ENCODE data around the gene MYO10.
"Not testable (repeated sequence)": the region's sequence is repeated elsewhere in the genome, so short reads cannot be mapped to it uniquely, and the experiment has no call there.

MYO10 gene

GRCh38 chr5:16837305-16837704 lies 98.8 kb downstream of the MYO10 start:
- H3K4me3 ChIP-seq (replicated peaks; ENCODE audit: low read depth, low read length) = no peak overlapping the region
- DNase-seq (ENCODE audit: extremely low read depth, low read depth) = no peak
- TF ChIP-seq, protein P1, sequence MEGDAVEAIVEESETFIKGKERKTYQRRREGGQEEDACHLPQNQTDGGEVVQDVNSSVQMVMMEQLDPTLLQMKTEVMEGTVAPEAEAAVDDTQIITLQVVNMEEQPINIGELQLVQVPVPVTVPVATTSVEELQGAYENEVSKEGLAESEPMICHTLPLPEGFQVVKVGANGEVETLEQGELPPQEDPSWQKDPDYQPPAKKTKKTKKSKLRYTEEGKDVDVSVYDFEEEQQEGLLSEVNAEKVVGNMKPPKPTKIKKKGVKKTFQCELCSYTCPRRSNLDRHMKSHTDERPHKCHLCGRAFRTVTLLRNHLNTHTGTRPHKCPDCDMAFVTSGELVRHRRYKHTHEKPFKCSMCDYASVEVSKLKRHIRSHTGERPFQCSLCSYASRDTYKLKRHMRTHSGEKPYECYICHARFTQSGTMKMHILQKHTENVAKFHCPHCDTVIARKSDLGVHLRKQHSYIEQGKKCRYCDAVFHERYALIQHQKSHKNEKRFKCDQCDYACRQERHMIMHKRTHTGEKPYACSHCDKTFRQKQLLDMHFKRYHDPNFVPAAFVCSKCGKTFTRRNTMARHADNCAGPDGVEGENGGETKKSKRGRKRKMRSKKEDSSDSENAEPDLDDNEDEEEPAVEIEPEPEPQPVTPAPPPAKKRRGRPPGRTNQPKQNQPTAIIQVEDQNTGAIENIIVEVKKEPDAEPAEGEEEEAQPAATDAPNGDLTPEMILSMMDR (IDR thresholded peaks at IDR 0.05; ENCODE audit: low read depth, low read length, missing control alignments) = no peak

DNA sequence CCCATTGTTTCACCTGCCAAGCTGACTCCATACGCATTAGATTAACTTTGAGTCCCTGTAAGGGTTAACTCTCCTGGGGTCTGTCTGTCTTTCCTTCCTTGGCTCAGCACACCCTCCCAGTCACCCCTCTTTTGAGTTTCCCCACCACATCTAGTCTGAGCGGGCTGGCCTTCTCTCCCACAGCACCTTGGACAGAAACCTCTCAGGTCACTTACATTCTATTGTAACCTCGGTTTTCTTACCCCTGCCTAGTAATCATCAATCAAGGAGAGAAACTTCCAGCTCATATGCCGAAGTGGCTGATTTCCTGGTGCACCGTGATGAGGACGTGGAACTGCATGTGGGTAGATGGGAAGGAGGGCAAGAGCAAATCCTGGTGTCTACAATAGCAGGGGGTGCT lies 102.1 kb downstream of the MYO10 start:
- TF ChIP-seq, protein P1 (IDR thresholded peaks at IDR 0.05; ENCODE audit: low read depth, low read length, missing control alignments) = no peak

DNA sequence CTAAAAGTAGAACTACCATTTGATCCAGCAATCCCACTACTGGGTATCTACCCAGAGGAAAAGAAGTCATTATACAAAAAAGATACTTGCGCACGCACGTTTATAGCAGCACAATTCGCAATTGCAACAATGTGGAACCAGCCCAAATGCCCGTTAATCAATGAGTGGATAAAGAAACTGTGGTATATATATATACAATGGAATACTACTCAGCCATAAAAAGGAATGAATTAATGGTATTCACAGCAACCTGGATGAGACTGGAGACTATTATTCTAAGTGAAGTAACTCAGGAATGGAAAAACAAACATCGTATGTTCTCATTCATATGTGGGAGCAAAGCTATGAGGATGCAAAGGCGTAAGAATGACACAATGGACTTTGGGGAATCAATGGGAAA lies 104.8 kb downstream of the MYO10 start:
- H3K4me3 ChIP-seq (replicated peaks; ENCODE audit: low read depth, low read length); DNase-seq (ENCODE audit: extremely low read depth, low read depth): not testable (repeated sequence)

More for the DNA sequence above, 102.1 kb downstream of the MYO10 start:
- DNase-seq (ENCODE audit: extremely low read depth, low read depth) = no peak
- H3K4me3 ChIP-seq (replicated peaks; ENCODE audit: low read depth, low read length) = no peak overlapping the region

DNA sequence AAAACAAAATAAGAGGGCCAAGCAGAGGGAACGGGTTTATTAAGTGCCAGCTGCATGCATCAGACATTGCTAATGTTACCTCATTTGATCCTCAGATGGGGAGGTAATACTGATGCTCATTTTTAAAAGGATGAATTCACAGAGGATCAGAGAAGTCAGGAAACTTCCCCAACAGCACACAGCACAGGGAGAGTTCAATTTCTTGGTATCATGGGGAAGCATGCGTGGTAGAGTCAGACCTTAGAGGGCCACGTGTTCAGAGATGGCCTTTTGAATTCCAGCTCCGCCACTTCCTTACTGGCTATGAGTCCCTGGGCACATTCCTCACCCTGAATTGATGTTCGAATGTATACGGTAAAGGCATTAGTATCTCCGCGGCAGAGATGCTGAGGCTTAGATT lies 108.3 kb downstream of the MYO10 start:
- H3K4me3 ChIP-seq (replicated peaks; ENCODE audit: low read depth, low read length) = no peak overlapping the region
- TF ChIP-seq, protein P1 (IDR thresholded peaks at IDR 0.05; ENCODE audit: low read depth, low read length, missing control alignments) = no peak
- DNase-seq (ENCODE audit: extremely low read depth, low read depth) = no peak

- H3K4me3 ChIP-seq (replicated peaks; ENCODE audit: low read depth, low read length) = no peak overlapping the region
- TF ChIP-seq, protein P1 (IDR thresholded peaks at IDR 0.05; ENCODE audit: low read depth, low read length, missing control alignments) = no peak
- DNase-seq (ENCODE audit: extremely low read depth, low read depth) = no peak
Measured at GRCh38 chr5:16826379-16827125, 109.5 kb downstream of the MYO10 start.

GRCh38 chr5:16819522-16820167 lies 116.4 kb downstream of the MYO10 start:
- TF ChIP-seq, protein P1 (IDR thresholded peaks at IDR 0.05; ENCODE audit: low read depth, low read length, missing control alignments) = no peak
- no peak overlapping the region for H3K4me3 ChIP-seq (replicated peaks; ENCODE audit: low read depth, low read length)
- no peak for DNase-seq (ENCODE audit: extremely low read depth, low read depth)

DNA sequence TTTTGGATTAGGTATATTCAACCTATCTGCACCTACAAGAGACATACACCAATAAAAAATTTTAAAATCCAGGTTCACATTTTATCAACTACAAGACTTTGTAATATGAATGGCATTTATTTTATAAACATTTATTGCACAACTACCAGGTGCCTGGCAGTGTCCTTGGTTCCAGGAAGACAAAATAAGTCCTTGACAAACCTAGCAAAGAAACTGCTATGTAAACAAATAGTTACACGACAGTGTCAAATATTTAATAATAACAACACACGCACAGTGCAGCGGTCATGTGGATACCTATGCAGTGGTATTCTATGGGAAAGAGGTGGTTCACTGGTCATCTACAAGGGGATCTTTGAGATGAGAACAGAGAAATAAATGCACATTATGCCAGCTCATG lies 120.7 kb downstream of the MYO10 start:
- no peak overlapping the region for H3K4me3 ChIP-seq (replicated peaks; ENCODE audit: low read depth, low read length)
- no peak for DNase-seq (ENCODE audit: extremely low read depth, low read depth)
- TF ChIP-seq, protein P1 (IDR thresholded peaks at IDR 0.05; ENCODE audit: low read depth, low read length, missing control alignments) = no peak
